ENCODE data around the gene WDR90.

WDR90 gene

GRCh38 chr16:625977-626765 is 23.0 kb upstream of the WDR90 start:
- DNase-seq (ENCODE audit: low read depth in 2 of 2, low spot score in 1 of 2), result no peak

- no peak for DNase-seq (ENCODE audit: low read depth in 2 of 2, low spot score in 1 of 2)
Measured at GRCh38 chr16:626787-627453, 22.2 kb upstream of the WDR90 start.

DNA sequence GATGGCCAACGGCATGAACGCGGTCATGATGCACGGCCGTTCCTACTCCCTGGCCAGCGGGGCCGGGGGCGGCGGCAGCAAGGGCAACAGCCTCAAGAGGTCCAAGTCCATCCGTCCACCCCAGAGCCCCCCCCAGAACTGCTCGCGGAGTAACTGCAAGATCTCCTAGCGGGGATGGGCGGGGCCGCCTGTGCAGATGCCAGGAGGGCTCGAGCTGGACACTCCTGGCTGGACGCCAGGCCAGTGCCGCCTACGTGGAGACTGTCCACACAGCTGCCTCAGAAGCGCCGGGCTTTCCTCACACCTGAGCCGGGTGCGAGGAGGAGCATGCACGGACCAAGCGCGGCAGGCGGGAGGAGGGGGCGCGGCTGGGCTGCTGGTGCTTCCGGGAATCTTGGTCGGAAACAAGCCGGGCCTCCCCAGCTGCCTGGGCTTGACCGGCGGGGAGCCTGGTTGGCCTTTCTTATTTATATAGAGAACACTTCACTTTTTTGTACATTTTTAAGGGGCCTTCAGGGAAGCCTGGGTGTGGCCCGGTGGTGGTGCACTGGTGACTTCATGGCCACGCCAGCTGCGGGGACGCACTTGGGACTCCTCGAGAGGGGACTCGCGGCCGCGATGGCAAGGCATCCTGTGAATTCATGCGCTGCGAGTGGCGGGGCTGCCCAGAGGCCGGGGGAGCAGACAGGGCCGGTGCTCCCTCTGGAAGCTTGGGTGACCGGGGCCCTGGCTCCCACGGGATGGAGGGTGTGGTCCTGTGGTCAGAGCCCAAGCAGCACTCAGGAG is 21.5 kb upstream of the WDR90 start:
- no peak for DNase-seq (ENCODE audit: low read depth in 2 of 2, low spot score in 1 of 2)

DNA sequence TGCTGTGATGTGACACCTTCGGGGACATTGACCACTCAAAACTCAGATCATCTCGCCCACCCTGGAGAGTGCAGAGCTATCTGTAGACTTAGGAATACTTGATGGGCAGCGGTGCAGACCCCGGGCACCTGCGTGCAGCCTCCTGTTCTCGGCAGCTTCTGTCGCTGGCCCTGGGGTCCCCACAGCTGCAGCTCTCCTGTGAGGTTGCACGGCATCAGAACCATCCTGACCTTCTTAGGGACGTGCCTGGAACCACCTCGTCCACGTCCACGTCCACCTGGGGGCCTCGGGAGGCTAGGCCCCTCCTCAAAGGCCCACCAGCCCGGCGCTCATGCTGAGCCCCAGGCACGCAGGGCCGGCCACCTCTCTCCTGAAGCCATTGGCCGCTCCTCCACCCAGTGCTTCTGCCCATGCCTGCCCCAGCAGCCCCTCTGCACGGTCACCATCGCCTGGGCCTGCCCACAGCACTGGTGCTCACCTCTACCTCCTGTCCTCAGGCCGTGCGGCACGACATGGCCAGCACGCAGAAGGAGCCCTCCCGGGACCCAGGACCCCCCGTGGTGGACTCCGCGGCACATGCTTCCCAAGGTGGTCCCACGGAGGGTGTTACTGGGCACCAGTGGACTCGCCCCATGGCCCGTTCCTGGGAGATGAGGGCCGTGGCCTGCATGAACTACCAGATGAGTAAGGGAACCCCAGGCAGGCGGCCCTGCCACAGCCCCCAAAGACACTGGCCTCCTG is 20.7 kb upstream of the WDR90 start:
- DNase-seq (ENCODE audit: low read depth in 2 of 2, low spot score in 1 of 2), result no peak

DNA sequence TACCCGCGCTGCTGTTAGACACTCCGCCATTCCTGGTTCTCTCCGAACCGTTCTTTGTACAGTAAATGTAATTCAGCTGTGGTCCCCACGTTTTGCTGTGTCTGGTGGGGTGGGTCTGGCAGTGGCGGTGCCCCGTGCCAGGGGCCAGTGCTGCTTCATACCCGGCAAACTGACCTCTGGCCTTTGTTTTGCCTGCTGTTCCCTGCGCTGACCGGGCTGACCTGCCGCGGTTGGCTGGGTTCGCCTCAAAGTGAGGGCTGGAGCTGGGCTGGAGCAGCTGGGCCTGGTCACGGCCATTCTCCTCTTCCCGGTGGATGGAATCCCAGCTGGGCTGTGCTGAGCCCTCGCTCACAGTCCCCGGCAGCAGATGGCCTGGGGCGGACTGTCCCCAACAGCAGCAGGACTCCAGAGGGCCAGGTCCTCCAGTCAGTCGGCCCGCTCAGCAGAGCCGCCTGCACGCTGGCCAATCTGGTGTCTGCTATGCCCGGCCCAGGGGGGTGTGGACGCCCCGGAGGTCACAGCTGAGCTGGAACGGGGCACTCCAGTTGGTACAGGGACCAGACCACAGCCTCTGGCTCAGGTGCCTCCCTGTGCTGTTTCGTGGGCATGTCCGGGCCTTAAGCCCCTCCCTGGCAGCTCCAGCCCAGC is 19.9 kb upstream of the WDR90 start:
- no peak for DNase-seq (ENCODE audit: low read depth in 2 of 2, low spot score in 1 of 2)

DNA sequence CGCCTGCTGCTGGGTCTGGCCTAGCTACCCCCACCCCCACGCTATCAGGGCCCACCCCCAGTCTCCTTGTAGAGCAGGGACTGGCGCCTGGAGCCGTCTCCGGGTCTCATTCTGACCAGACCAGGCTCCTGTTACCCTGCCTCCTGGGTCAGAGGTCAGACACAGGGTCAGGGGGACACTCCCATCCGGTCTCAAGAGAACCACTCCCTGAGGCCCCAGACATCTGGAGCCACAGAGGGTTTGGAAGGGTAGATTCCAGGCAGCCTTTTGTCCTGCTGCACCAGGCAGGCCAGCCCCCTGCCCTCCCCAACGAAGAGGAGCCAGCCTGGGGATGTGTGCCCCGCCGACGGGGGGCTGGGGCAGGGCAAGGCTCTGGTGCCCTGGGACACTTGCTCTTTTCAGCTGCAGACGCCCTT is 19.3 kb upstream of the WDR90 start:
- no peak for DNase-seq (ENCODE audit: low read depth in 2 of 2, low spot score in 1 of 2)

DNA sequence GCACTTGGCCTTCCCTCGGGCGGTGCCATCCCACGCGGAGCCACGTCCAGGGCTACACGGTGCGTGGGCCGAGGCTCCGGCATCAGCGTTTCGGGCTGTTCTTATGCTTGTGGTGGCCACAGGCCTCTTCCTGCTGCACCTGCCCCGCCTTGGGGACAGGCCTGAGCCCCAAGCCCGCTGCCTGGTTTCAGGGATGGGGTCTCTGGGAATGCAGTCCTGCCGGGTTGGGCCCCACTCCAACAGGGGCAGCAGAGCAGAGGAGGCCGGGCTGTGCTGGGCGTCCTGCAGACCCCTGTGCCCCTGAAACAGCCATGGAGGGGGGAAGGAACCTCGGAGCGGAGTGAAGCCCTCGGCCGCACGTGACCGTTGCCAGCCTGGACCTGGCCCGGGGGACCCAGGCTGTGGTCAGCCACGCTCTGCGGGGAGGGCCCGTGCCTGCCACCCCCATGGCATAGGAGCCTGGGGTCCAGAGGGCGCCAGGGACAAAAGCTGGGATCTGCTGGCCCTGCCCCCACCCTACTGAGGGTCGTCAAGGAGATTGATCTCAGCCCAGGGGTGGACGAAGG is 18.8 kb upstream of the WDR90 start:
- no peak for DNase-seq (ENCODE audit: low read depth in 2 of 2, low spot score in 1 of 2)

- no peak for DNase-seq (ENCODE audit: low read depth in 2 of 2, low spot score in 1 of 2)
Measured at GRCh38 chr16:630815-631405, 18.3 kb upstream of the WDR90 start, which contains the start of gene WFIKKN1. WFIKKN1 (plus strand) TSS chr16:630985; CDS start chr16:631254, 269 bp downstream.

- no peak for DNase-seq (ENCODE audit: low read depth in 2 of 2, low spot score in 1 of 2)
Measured at GRCh38 chr16:631808-632358, 17.3 kb upstream of the WDR90 start.

DNA sequence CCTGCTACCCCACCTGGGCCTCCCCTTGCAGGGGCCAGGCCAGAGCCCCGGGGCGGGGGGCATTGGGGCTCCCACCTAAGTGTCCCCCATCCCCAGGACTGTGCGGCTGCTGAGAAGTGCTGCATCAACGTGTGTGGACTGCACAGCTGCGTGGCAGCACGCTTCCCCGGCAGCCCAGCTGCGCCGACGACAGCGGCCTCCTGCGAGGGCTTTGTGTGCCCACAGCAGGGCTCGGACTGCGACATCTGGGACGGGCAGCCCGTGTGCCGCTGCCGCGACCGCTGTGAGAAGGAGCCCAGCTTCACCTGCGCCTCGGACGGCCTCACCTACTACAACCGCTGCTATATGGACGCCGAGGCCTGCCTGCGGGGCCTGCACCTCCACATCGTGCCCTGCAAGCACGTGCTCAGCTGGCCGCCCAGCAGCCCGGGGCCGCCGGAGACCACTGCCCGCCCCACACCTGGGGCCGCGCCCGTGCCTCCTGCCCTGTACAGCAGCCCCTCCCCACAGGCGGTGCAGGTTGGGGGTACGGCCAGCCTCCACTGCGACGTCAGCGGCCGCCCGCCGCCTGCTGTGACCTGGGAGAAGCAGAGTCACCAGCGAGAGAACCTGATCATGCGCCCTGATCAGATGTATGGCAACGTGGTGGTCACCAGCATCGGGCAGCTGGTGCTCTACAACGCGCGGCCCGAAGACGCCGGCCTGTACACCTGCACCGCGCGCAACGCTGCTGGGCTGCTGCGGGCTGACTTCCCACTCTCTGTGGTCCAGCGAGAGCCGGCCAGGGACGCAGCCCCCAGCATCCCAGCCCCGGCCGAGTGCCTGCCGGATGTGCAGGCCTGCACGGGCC is 16.5 kb upstream of the WDR90 start:
- DNase-seq (ENCODE audit: low read depth in 2 of 2, low spot score in 1 of 2), result no peak

DNA sequence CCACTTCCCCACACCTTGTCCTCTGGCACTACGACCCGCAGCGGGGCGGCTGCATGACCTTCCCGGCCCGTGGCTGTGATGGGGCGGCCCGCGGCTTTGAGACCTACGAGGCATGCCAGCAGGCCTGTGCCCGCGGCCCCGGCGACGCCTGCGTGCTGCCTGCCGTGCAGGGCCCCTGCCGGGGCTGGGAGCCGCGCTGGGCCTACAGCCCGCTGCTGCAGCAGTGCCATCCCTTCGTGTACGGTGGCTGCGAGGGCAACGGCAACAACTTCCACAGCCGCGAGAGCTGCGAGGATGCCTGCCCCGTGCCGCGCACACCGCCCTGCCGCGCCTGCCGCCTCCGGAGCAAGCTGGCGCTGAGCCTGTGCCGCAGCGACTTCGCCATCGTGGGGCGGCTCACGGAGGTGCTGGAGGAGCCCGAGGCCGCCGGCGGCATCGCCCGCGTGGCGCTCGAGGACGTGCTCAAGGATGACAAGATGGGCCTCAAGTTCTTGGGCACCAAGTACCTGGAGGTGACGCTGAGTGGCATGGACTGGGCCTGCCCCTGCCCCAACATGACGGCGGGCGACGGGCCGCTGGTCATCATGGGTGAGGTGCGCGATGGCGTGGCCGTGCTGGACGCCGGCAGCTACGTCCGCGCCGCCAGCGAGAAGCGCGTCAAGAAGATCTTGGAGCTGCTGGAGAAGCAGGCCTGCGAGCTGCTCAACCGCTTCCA is 15.7 kb upstream of the WDR90 start:
- no peak for DNase-seq (ENCODE audit: low read depth in 2 of 2, low spot score in 1 of 2)

- no peak for DNase-seq (ENCODE audit: low read depth in 2 of 2, low spot score in 1 of 2)
Measured at GRCh38 chr16:634051-634670, 15.0 kb upstream of the WDR90 start.

DNA sequence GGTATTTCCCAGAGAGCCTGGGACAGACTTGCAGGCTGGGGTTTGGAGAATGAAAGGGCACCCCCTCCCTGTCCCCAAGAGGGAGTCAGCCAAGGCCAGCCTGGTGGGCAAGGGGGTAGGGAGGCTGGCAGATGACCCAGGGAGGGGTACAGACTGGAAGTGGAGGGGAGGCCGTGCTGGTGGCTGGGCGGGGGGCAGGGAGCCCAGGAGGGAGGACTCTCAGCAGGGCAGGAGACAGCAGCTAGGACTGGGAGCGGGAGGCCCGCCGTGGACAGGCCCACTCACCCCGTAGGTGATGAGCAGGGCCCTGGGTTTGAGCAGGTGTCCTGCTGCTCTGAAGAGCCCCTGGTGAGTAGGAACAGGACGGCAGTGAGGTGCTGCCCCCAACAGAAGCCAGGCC is 14.2 kb upstream of the WDR90 start:
- no peak for DNase-seq (ENCODE audit: low read depth in 2 of 2, low spot score in 1 of 2)

GRCh38 chr16:635573-636205 is 13.5 kb upstream of the WDR90 start:
- DNase-seq (ENCODE audit: low read depth in 2 of 2, low spot score in 1 of 2), result no peak

DNA sequence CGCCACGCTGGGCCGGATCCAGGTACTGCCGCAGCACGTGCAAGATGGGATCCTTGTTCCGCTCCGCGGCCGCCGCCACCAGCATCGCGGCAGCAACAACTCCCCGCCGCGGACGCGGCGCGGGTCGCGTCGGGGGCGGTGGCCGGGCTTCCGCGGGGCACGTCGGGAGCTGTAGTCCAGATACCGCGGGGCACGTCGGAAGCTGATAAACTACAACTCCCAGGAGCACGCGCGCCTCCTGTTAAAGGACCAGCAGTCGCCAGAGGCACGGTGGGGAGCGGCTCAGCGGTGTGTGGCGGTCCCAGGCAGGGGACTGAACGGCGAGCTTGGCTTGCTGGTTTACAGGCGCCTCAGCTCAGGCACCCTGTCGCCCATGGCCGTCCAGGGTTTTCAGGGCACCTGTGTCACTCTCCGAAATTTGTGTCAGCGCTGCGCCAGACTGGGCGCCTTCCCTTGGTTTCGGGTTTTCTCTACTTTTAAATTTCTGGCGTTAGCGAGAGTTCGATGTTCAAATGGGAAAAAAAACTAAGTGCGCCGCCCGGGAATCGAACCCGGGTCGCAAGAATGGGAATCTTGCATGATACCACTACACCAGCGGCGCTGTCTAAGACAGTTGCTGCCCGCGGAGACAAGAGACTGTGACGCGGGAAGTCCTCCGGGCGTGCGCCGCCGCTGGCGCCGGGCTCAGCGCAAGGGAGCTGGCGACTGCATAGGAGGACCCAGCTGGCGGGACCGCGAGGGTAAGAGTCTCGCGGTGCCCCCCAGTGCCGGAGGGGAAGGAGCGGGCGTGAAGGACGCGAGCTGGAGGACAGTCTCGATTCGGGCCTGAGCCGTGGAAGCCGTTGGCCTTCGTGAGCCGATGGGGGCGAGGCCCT is 12.7 kb upstream of the WDR90 start, which contains the start of gene METTL26:
Gene METTL26, minus strand, starts transcription at position 100 of the 875 bp plus-strand sequence. Its CDS starts 15 bp downstream, at position 85.
- peak; percentile 85 to 91 for DNase-seq (ENCODE audit: low read depth in 2 of 2, low spot score in 1 of 2)
